SK-N-SH treated with all-trans-retinoic acid at 6 μM for 48 hours (cell line): ENCODE data around the gene GZMH.

ENCODE experiments used
- ATAC-seq: fragments of 200-7000 bp; cut with Tn5 transposase; 3 replicates; pipeline ENCODE4 v1.9.1; 2020; ENCODE audit warnings: mild to moderate bottlenecking, moderate library complexity
- BACH2 ChIP-seq: fragments of 250-450 bp; sonication (Bioruptor Pico); IDR thresholded peaks from 2 replicates; pipeline ENCODE4 v1.9.0; 2021; ENCODE audit warnings: mild to moderate bottlenecking, borderline replicate concordance
- CSDC2 ChIP-seq: fragments of 250-450 bp; sonication (Bioruptor Pico); IDR thresholded peaks from 2 replicates; pipeline ENCODE4 v1.5.0; 2020; ENCODE audit warnings: mild to moderate bottlenecking, moderate library complexity
- ESRRG ChIP-seq: fragments of 250-450 bp; sonication (Bioruptor Pico); IDR thresholded peaks from 2 replicates; pipeline ENCODE4 v1.6.1; 2021; ENCODE audit warnings: mild to moderate bottlenecking
- GLIS3 ChIP-seq: fragments of 250-450 bp; sonication (Bioruptor Pico); IDR thresholded peaks from 2 replicates; pipeline ENCODE4 v1.5.0; 2020; ENCODE audit warnings: mild to moderate bottlenecking, moderate library complexity
- OSR1 ChIP-seq: fragments of 250-450 bp; sonication (Bioruptor Pico); IDR thresholded peaks from 2 replicates; pipeline ENCODE4 v1.8.0; 2022; ENCODE audit warnings: moderate library complexity, mild to moderate bottlenecking, inconsistent platforms
- PATZ1 ChIP-seq: fragments of 250-450 bp; sonication (Bioruptor Pico); IDR thresholded peaks from 2 replicates; pipeline ENCODE4 v1.8.0; 2020; ENCODE audit warnings: mild to moderate bottlenecking, moderate library complexity, borderline replicate concordance
- RARB ChIP-seq: fragments of 250-450 bp; sonication (Bioruptor Pico); IDR thresholded peaks from 2 replicates; pipeline ENCODE4 v1.8.0; 2021; ENCODE audit warnings: mild to moderate bottlenecking, moderate library complexity
- SNAI2 ChIP-seq: fragments of 250-450 bp; sonication (Bioruptor Pico); IDR thresholded peaks from 2 replicates; pipeline ENCODE4 v1.5.0; 2020; ENCODE audit warnings: mild to moderate bottlenecking, moderate library complexity
- TCF4 ChIP-seq: fragments of 250-450 bp; sonication (Bioruptor Pico); IDR thresholded peaks from 2 replicates; pipeline ENCODE4 v1.8.0; 2021; ENCODE audit warnings: mild to moderate bottlenecking, moderate library complexity, borderline replicate concordance
- TOX ChIP-seq: fragments of 250-450 bp; sonication (Bioruptor Pico); IDR thresholded peaks from 2 replicates; pipeline ENCODE4 v1.8.0; 2021; ENCODE audit warnings: mild to moderate bottlenecking, moderate library complexity, borderline replicate concordance
- TSHZ2 ChIP-seq: fragments of 250-450 bp; sonication (Bioruptor Pico); IDR thresholded peaks from 2 replicates; pipeline ENCODE4 v1.5.0; 2020; ENCODE audit warnings: mild to moderate bottlenecking, moderate library complexity
- ZC3H10 ChIP-seq: fragments of 250-450 bp; sonication (Bioruptor Pico); IDR thresholded peaks from 2 replicates; pipeline ENCODE4 v1.5.1; 2021; ENCODE audit warnings: mild to moderate bottlenecking, moderate library complexity
- ZFP3 ChIP-seq: fragments of 250-450 bp; sonication (Bioruptor Pico); IDR thresholded peaks from 2 replicates; pipeline ENCODE4 v1.5.0; 2020; ENCODE audit warnings: mild to moderate bottlenecking, moderate library complexity
- ZFP30 ChIP-seq: fragments of 450-650 bp; formaldehyde crosslinking; IDR thresholded peaks from 2 replicates; pipeline ENCODE4 v1.5.0; 2022; ENCODE audit warnings: mild to moderate bottlenecking, moderate library complexity
- ZNF565 ChIP-seq: fragments of 450-650 bp; formaldehyde crosslinking; conservative IDR thresholded peaks from 2 replicates; pipeline ENCODE4 v1.5.0; 2020; ENCODE audit warnings: low read depth, mild to moderate bottlenecking, moderate library complexity
- ZNF70 ChIP-seq: fragments of 450-650 bp; formaldehyde crosslinking; IDR thresholded peaks from 2 replicates; pipeline ENCODE4 v1.5.0; 2020; ENCODE audit warnings: mild to moderate bottlenecking, moderate library complexity
- TF ChIP-seq, protein P1 (sequence below): fragments of 250-450 bp; sonication (Bioruptor Pico); IDR thresholded peaks from 2 replicates; pipeline ENCODE4 v1.5.1; 2021; ENCODE audit warnings: mild to moderate bottlenecking, moderate library complexity
- TF ChIP-seq, protein P2 (sequence below): fragments of 250-450 bp; sonication (Bioruptor Pico); IDR thresholded peaks from 2 replicates; pipeline ENCODE4 v1.8.0; 2021; ENCODE audit warnings: low read depth, mild to moderate bottlenecking, moderate library complexity, borderline replicate concordance
- TF ChIP-seq, protein P3 (sequence below): fragments of 250-450 bp; sonication (Bioruptor Pico); IDR thresholded peaks from 2 replicates; pipeline ENCODE4 v1.5.1; 2020; ENCODE audit warnings: low read depth, mild to moderate bottlenecking, moderate library complexity

The GZMH gene

GRCh38 chr14:24574206-24574774 is 35.2 kb downstream of the GZMH start:
- no peak for ATAC-seq
- TF ChIP-seq ZFP30 (CRISPR knock-in tag) (no peak), GLIS3 (CRISPR knock-in tag) (no peak), ZNF70 (no peak), SNAI2 (CRISPR knock-in tag) (no peak), TSHZ2 (no peak)
- TF ChIP-seq, protein P1, sequence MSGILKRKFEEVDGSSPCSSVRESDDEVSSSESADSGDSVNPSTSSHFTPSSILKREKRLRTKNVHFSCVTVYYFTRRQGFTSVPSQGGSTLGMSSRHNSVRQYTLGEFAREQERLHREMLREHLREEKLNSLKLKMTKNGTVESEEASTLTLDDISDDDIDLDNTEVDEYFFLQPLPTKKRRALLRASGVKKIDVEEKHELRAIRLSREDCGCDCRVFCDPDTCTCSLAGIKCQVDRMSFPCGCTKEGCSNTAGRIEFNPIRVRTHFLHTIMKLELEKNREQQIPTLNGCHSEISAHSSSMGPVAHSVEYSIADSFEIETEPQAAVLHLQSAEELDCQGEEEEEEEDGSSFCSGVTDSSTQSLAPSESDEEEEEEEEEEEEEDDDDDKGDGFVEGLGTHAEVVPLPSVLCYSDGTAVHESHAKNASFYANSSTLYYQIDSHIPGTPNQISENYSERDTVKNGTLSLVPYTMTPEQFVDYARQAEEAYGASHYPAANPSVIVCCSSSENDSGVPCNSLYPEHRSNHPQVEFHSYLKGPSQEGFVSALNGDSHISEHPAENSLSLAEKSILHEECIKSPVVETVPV = no peak

DNA sequence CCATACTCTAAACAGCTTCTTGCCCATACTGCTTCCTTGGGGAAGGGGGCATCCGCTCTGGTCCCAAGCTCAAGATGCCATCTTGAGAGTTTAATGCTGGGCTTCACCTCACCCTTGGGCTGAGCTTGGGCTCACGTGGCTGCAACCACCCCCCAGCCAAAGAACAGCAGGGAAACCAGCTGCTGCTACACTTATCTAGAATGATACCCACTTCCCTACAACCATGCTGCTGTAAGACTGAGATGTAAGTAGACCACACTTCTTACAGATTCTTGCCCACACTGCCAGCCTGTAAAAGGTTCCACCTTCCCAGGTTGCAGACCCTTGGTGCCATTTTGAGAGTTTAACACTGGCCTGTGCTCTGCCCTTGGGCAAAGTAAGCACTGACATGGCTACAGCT is 43.2 kb downstream of the GZMH start:
- no peak for ATAC-seq
- no peak for TF ChIP-seq GLIS3 (CRISPR knock-in tag)
- TF ChIP-seq ZNF70 = no peak
- no peak for TF ChIP-seq PATZ1 (CRISPR knock-in tag)
- no peak for TF ChIP-seq ZFP3 (CRISPR knock-in tag)
- TF ChIP-seq, protein P1 = no peak
- no peak for TF ChIP-seq ZC3H10
- TF ChIP-seq, protein P2, sequence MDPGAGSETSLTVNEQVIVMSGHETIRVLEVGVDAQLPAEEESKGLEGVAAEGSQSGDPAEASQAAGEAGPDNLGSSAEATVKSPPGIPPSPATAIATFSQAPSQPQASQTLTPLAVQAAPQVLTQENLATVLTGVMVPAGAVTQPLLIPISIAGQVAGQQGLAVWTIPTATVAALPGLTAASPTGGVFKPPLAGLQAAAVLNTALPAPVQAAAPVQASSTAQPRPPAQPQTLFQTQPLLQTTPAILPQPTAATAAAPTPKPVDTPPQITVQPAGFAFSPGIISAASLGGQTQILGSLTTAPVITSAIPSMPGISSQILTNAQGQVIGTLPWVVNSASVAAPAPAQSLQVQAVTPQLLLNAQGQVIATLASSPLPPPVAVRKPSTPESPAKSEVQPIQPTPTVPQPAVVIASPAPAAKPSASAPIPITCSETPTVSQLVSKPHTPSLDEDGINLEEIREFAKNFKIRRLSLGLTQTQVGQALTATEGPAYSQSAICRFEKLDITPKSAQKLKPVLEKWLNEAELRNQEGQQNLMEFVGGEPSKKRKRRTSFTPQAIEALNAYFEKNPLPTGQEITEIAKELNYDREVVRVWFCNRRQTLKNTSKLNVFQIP = no peak
- no peak for TF ChIP-seq BACH2 (CRISPR knock-in tag)
- no peak for TF ChIP-seq TOX (CRISPR knock-in tag)
- TF ChIP-seq, protein P3, sequence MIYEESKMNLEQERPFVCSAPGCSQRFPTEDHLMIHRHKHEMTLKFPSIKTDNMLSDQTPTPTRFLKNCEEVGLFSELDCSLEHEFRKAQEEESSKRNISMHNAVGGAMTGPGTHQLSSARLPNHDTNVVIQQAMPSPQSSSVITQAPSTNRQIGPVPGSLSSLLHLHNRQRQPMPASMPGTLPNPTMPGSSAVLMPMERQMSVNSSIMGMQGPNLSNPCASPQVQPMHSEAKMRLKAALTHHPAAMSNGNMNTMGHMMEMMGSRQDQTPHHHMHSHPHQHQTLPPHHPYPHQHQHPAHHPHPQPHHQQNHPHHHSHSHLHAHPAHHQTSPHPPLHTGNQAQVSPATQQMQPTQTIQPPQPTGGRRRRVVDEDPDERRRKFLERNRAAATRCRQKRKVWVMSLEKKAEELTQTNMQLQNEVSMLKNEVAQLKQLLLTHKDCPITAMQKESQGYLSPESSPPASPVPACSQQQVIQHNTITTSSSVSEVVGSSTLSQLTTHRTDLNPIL (CRISPR knock-in tag) = no peak
- no peak for TF ChIP-seq ESRRG
- no peak for TF ChIP-seq TCF4
- no peak for TF ChIP-seq TSHZ2
- no peak for TF ChIP-seq RARB (CRISPR knock-in tag)
- no peak for TF ChIP-seq ZNF565 (CRISPR knock-in tag)
- TF ChIP-seq CSDC2 = no peak
- no peak for TF ChIP-seq OSR1
- no peak for TF ChIP-seq ZFP30 (CRISPR knock-in tag)
